ENCODE results near the gene COMMD8. TPM values are rescaled to one million over a fixed set of nuclear protein-coding genes. Genes with fewer than 3 reads are reported as not detected.
"Not testable (repeated sequence)": the region's sequence is repeated elsewhere in the genome, so short reads cannot be mapped to it uniquely, and the experiment has no call there.

COMMD8 gene
- total RNA-seq, 6 donors from 2014 or later, result 6.3 to 17.2 (median 15.3) TPM

- ATAC-seq (ENCODE audit: low FRiP score in 2 of 2) (peak in 1 of 2 donors; percentile 57), DNase-seq (no peak)
- H3K36me3 ChIP-seq, result no peaks in the 10 kb centered on the region
- 76 to 85% methylated on average over 4 of the region's 4 CpGs for WGBS, 2 donors
- no peaks in the 10 kb centered on the region for H3K9me3 ChIP-seq
- no peak overlapping the region for H3K4me3 ChIP-seq
- TF ChIP-seq EP300 (IDR thresholded peaks at IDR 0.05) (no peak), POLR2A (IDR thresholded peaks at IDR 0.05) (no peak), POLR2AphosphoS5 (IDR thresholded peaks at IDR 0.05) (no peak)
- TF ChIP-seq, protein P1, sequence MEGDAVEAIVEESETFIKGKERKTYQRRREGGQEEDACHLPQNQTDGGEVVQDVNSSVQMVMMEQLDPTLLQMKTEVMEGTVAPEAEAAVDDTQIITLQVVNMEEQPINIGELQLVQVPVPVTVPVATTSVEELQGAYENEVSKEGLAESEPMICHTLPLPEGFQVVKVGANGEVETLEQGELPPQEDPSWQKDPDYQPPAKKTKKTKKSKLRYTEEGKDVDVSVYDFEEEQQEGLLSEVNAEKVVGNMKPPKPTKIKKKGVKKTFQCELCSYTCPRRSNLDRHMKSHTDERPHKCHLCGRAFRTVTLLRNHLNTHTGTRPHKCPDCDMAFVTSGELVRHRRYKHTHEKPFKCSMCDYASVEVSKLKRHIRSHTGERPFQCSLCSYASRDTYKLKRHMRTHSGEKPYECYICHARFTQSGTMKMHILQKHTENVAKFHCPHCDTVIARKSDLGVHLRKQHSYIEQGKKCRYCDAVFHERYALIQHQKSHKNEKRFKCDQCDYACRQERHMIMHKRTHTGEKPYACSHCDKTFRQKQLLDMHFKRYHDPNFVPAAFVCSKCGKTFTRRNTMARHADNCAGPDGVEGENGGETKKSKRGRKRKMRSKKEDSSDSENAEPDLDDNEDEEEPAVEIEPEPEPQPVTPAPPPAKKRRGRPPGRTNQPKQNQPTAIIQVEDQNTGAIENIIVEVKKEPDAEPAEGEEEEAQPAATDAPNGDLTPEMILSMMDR (IDR thresholded peaks at IDR 0.05), result peak in 4 of 6 experiments; percentile 12 to 37 (median 28)
- peaks cover 0 to 12% (median 11%) of the 10 kb centered on the region in 4 donors for H3K4me1 ChIP-seq
- no peaks in the 10 kb centered on the region for H3K27me3 ChIP-seq
- H3K27ac ChIP-seq, result no peak overlapping the region
These were observed 27.0 kb upstream of the COMMD8 start for GRCh38 chr4:47490550-47490949.

DNA sequence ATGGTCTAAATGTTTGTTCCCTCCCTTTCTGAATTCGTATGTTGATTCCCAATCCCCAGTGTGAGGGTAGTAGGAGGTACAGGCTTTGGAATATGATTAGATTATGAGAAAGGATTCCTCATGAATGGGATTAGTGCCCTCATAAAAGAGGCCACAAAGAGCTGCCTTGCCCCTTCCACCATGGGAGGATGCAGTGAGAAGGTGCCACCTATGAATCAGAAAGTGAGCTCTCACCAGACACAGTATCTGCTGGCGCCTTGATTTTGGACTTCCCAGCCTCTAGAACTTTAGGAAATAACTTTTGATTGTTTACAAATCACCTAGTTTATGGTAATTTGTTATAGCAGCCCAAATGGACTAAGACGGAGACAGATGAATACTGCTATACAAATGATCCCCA, 25.2 kb upstream of the COMMD8 start:
- TF ChIP-seq, protein P1 (IDR thresholded peaks at IDR 0.05), result peak in 1 of 6 experiments; percentile 9
- TF ChIP-seq EP300 (IDR thresholded peaks at IDR 0.05) (no peak), POLR2AphosphoS5 (IDR thresholded peaks at IDR 0.05) (no peak), POLR2A (IDR thresholded peaks at IDR 0.05) (no peak)
- WGBS, 2 donors, result 54 to 61% methylated on average over 3 of the region's 3 CpGs
- no peaks in the 10 kb centered on the region for H3K9me3 ChIP-seq
- no peaks in the 10 kb centered on the region for H3K36me3 ChIP-seq
- no peaks in the 10 kb centered on the region for H3K27me3 ChIP-seq
- no peak for ATAC-seq (ENCODE audit: low FRiP score in 2 of 2)
- H3K4me1 ChIP-seq, result peaks cover 5 to 19% (median 18%) of the 10 kb centered on the region in 4 donors
- no peak for DNase-seq
- H3K4me3 ChIP-seq, result no peak overlapping the region
- no peak overlapping the region for H3K27ac ChIP-seq

DNA sequence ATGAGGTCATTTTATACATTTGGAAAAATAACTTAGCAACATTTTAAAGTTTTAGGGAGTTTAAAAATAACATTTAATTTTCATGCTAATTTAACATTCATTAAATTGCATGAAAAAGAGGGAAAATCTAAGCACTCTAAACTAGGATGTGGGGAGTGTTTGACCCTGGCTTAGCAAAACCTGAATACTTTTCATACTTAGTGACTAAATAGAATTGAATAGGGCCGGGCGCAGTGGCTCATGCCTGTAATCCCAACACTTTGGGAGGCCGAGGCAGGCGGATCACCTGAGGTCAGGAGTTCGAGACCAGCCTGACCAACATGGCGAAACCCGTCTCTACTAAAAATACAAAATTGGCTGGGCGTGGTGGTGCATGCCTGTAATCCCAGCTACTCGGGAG, 23.2 kb upstream of the COMMD8 start:
- H3K27ac ChIP-seq, result peak overlapping the region in 1 of 4 donors; percentile 92
- ATAC-seq (ENCODE audit: low FRiP score in 2 of 2); H3K9me3 ChIP-seq; DNase-seq; H3K36me3 ChIP-seq; H3K27me3 ChIP-seq: not testable (repeated sequence)
- 96 to 97% methylated on average over 9 of the region's 9 CpGs for WGBS, 2 donors
- H3K4me3 ChIP-seq, result peak overlapping the region in 3 of 4 donors; percentile 50 to 63 (median 59)
- H3K4me1 ChIP-seq, result peaks cover 5 to 19% (median 15%) of the 10 kb centered on the region in 4 donors

DNA sequence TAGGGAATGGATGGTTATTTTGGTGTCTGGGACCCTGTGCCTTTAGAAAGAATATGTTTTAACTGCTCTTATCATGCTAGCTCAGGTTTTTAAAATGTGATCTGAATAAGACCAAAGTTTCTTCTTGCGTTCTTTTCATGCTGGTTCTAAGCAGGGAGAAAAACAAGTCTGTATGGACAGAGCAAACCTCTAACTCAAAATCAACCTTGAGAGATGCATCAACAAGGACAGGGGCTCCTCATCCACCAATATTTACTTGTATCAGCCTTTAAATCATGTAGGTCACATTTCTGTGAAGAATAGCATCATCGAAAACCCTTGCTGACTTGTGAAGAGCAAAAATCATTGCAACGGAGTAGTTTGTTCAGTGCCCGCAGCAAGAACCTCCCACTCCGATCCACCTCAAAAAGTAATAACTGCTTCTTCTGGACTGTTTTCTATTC, 22.8 kb upstream of the COMMD8 start:
- ATAC-seq (ENCODE audit: low FRiP score in 2 of 2) (no peak), DNase-seq (no peak)
- WGBS, 2 donors, result 53 to 55% methylated on average over 5 of the region's 5 CpGs
- Histone ChIP-seq H3K4me3 (peak overlapping the region; percentile 50 to 70 (median 61)), H3K9me3 (no peaks in the 10 kb centered on the region), H3K27me3 (no peaks in the 10 kb centered on the region), H3K4me1 (peaks cover 5 to 19% (median 15%) of the 10 kb centered on the region in 4 donors), H3K27ac (peak overlapping the region; percentile 84 to 93 (median 91)), H3K36me3 (no peaks in the 10 kb centered on the region)
- TF ChIP-seq POLR2AphosphoS5 (IDR thresholded peaks at IDR 0.05), result no peak
- TF ChIP-seq, protein P1 (IDR thresholded peaks at IDR 0.05), result no peak
- no peak for TF ChIP-seq EP300 (IDR thresholded peaks at IDR 0.05)
- TF ChIP-seq POLR2A (IDR thresholded peaks at IDR 0.05), result no peak

- no peak for TF ChIP-seq POLR2AphosphoS5 (IDR thresholded peaks at IDR 0.05)
- no peak for TF ChIP-seq EP300 (IDR thresholded peaks at IDR 0.05)
- TF ChIP-seq, protein P1 (IDR thresholded peaks at IDR 0.05), result no peak
- no peak for TF ChIP-seq POLR2A (IDR thresholded peaks at IDR 0.05)
- H3K4me3 ChIP-seq, result peak overlapping the region; percentile 50 to 70 (median 61)
- DNase-seq (no peak), ATAC-seq (ENCODE audit: low FRiP score in 2 of 2) (peak in 1 of 2 donors; percentile 20)
- 1 to 2% methylated on average over 14 of the region's 14 CpGs for WGBS, 2 donors
- H3K4me1 ChIP-seq, result peaks cover 5 to 19% (median 15%) of the 10 kb centered on the region in 4 donors
- H3K27ac ChIP-seq, result peak overlapping the region; percentile 84 to 93 (median 91)
- H3K9me3 ChIP-seq, result no peaks in the 10 kb centered on the region
- no peaks in the 10 kb centered on the region for H3K36me3 ChIP-seq
- H3K27me3 ChIP-seq, result no peaks in the 10 kb centered on the region
These were observed 22.3 kb upstream of the COMMD8 start for GRCh38 chr4:47485768-47486167.
